ENCODE data around the gene DAG1.
A peak's percentile ranks its signal among the peaks of the same experiment; 100 is the strongest.

The DAG1 gene

GRCh38 chr3:49553692-49554632, 83.9 kb downstream of the DAG1 start, which contains the start of gene BSN:
BSN (plus strand) TSS chr3:49554477; CDS start chr3:49554603, 126 bp downstream.
- DNase-seq (ENCODE audit: low spot score) = peak; percentile 97
- no peak within 1 kb of the TSS for H3K4ac ChIP-seq (ENCODE audit: low read length)
- no peak within 1 kb of the TSS for H2BK12ac ChIP-seq (ENCODE audit: low read length)
- H3K36me3 ChIP-seq (replicated peaks in 1 of 2; ENCODE audit: control insufficient read depth in 2 of 2, insufficient read depth in 2 of 2, low read length in 2 of 2) = no peaks in the 10 kb centered on the region
- peak within 1 kb of the TSS; percentile 85 for H3K9ac ChIP-seq (ENCODE audit: low read depth, low read length, poor library complexity)
- H2BK120ac ChIP-seq (ENCODE audit: low read depth, low read length) = no peak within 1 kb of the TSS
- H3K14ac ChIP-seq (ENCODE audit: low read length) = peak within 1 kb of the TSS; percentile 4
- H4K8ac ChIP-seq (ENCODE audit: low read depth, low read length) = no peak within 1 kb of the TSS
- H4K91ac ChIP-seq (ENCODE audit: low read depth, low read length, poor library complexity) = no peak within 1 kb of the TSS
- H3K4me1 ChIP-seq (ENCODE audit: control insufficient read depth in 2 of 2, insufficient read depth in 1 of 2, low read depth in 1 of 2, low read length in 2 of 2) = peaks cover 6 to 19% of the 10 kb centered on the region in 2 donors
- peak within 1 kb of the TSS; percentile 55 to 84 for H3K4me3 ChIP-seq (ENCODE audit: low read length in 2 of 2)
- peak within 1 kb of the TSS; percentile 59 for H3K27ac ChIP-seq (replicated peaks; ENCODE audit: low read length)
- peak within 1 kb of the TSS; percentile 57 for H2BK15ac ChIP-seq (ENCODE audit: low read length)
- H2AFZ ChIP-seq (ENCODE audit: low read length) = peak within 1 kb of the TSS; percentile 98
- peaks cover 0 to 5% (median 0%) of the 10 kb centered on the region in 3 experiments for H3K27me3 ChIP-seq (ENCODE audit: control insufficient read depth in 3 of 3, insufficient read depth in 3 of 3, low read depth in 1 of 3, low read length in 3 of 3)
- H2BK5ac ChIP-seq (ENCODE audit: low read length) = no peak within 1 kb of the TSS
- peak within 1 kb of the TSS; percentile 78 for H3K18ac ChIP-seq (ENCODE audit: low read length)
- WGBS, 2 donors (ENCODE audit: extremely low coverage in 2 of 2, insufficient read length in 2 of 2, insufficient replicate concordance in 1 of 2) = no CpG with 5 or more reads among the region's 76 CpGs
- H3K9me3 ChIP-seq (replicated peaks in 1 of 2; ENCODE audit: control insufficient read depth in 2 of 2, insufficient read depth in 1 of 2, low read depth in 1 of 2, low read length in 2 of 2) = no peaks in the 10 kb centered on the region
- peak within 1 kb of the TSS; percentile 0 for H3K23ac ChIP-seq (ENCODE audit: low read depth, low read length, poor library complexity)
- no peaks in the 10 kb centered on the region for H3K79me1 ChIP-seq (ENCODE audit: low read depth, low read length)
- H3K4me2 ChIP-seq (ENCODE audit: insufficient read depth, low read length, poor library complexity, severe bottlenecking) = peak within 1 kb of the TSS; percentile 90
- H2AK5ac ChIP-seq (ENCODE audit: low read depth, low read length) = peak within 1 kb of the TSS; percentile 1

- Histone ChIP-seq H3K36me3 (replicated peaks in 1 of 2; ENCODE audit: control insufficient read depth in 2 of 2, insufficient read depth in 2 of 2, low read length in 2 of 2) (no peaks in the 10 kb centered on the region), H3K4me1 (ENCODE audit: control insufficient read depth in 2 of 2, insufficient read depth in 1 of 2, low read depth in 1 of 2, low read length in 2 of 2) (peaks cover 6 to 19% of the 10 kb centered on the region in 2 donors), H2AFZ (ENCODE audit: low read length) (peak overlapping the region; percentile 91), H3K23ac (ENCODE audit: low read depth, low read length, poor library complexity) (peak overlapping the region; percentile 0), H2BK120ac (ENCODE audit: low read depth, low read length) (no peak overlapping the region), H2BK15ac (ENCODE audit: low read length) (no peak overlapping the region), H4K8ac (ENCODE audit: low read depth, low read length) (no peak overlapping the region), H3K4me3 (ENCODE audit: low read length in 2 of 2) (peak overlapping the region; percentile 55 to 77), H3K27me3 (ENCODE audit: control insufficient read depth in 3 of 3, insufficient read depth in 3 of 3, low read depth in 1 of 3, low read length in 3 of 3) (peaks cover 0 to 5% (median 0%) of the 10 kb centered on the region in 3 experiments), H3K4me2 (ENCODE audit: insufficient read depth, low read length, poor library complexity, severe bottlenecking) (peak overlapping the region; percentile 90), H3K4ac (ENCODE audit: low read length) (no peak overlapping the region), H3K9ac (ENCODE audit: low read depth, low read length, poor library complexity) (peak overlapping the region; percentile 46), H3K9me3 (replicated peaks in 1 of 2; ENCODE audit: control insufficient read depth in 2 of 2, insufficient read depth in 1 of 2, low read depth in 1 of 2, low read length in 2 of 2) (no peaks in the 10 kb centered on the region), H4K91ac (ENCODE audit: low read depth, low read length, poor library complexity) (no peak overlapping the region), H3K14ac (ENCODE audit: low read length) (no peak overlapping the region), H2AK5ac (ENCODE audit: low read depth, low read length) (no peak overlapping the region), H3K18ac (ENCODE audit: low read length) (no peak overlapping the region), H2BK12ac (ENCODE audit: low read length) (no peak overlapping the region), H3K27ac (replicated peaks; ENCODE audit: low read length) (no peak overlapping the region), H2BK5ac (ENCODE audit: low read length) (no peak overlapping the region), H3K79me1 (ENCODE audit: low read depth, low read length) (no peaks in the 10 kb centered on the region)
- peak; percentile 79 for DNase-seq (ENCODE audit: low spot score)
- no CpG with 5 or more reads among the region's 66 CpGs for WGBS, 2 donors (ENCODE audit: extremely low coverage in 2 of 2, insufficient read length in 2 of 2, insufficient replicate concordance in 1 of 2)
Observed at GRCh38 chr3:49554633-49555265, 84.7 kb downstream of the DAG1 start.

GRCh38 chr3:49556500-49557275, 86.6 kb downstream of the DAG1 start:
- no peak overlapping the region for H2AK5ac ChIP-seq (ENCODE audit: low read depth, low read length)
- peaks cover 0 to 5% (median 0%) of the 10 kb centered on the region in 3 experiments for H3K27me3 ChIP-seq (ENCODE audit: control insufficient read depth in 3 of 3, insufficient read depth in 3 of 3, low read depth in 1 of 3, low read length in 3 of 3)
- no peaks in the 10 kb centered on the region for H3K9me3 ChIP-seq (replicated peaks in 1 of 2; ENCODE audit: control insufficient read depth in 2 of 2, insufficient read depth in 1 of 2, low read depth in 1 of 2, low read length in 2 of 2)
- H2BK12ac ChIP-seq (ENCODE audit: low read length) = no peak overlapping the region
- H2BK15ac ChIP-seq (ENCODE audit: low read length) = no peak overlapping the region
- H3K23ac ChIP-seq (ENCODE audit: low read depth, low read length, poor library complexity) = peak overlapping the region; percentile 8
- H3K4me1 ChIP-seq (ENCODE audit: control insufficient read depth in 2 of 2, insufficient read depth in 1 of 2, low read depth in 1 of 2, low read length in 2 of 2) = peaks cover 6 to 19% of the 10 kb centered on the region in 2 donors
- no peak overlapping the region for H2BK5ac ChIP-seq (ENCODE audit: low read length)
- no peak overlapping the region for H4K8ac ChIP-seq (ENCODE audit: low read depth, low read length)
- no peak overlapping the region for H3K4me2 ChIP-seq (ENCODE audit: insufficient read depth, low read length, poor library complexity, severe bottlenecking)
- H3K9ac ChIP-seq (ENCODE audit: low read depth, low read length, poor library complexity) = no peak overlapping the region
- no peak overlapping the region for H3K4me3 ChIP-seq (ENCODE audit: low read length in 2 of 2)
- no peaks in the 10 kb centered on the region for H3K36me3 ChIP-seq (replicated peaks in 1 of 2; ENCODE audit: control insufficient read depth in 2 of 2, insufficient read depth in 2 of 2, low read length in 2 of 2)
- H3K14ac ChIP-seq (ENCODE audit: low read length) = no peak overlapping the region
- no peak overlapping the region for H2AFZ ChIP-seq (ENCODE audit: low read length)
- no peak overlapping the region for H4K91ac ChIP-seq (ENCODE audit: low read depth, low read length, poor library complexity)
- WGBS, 2 donors (ENCODE audit: extremely low coverage in 2 of 2, insufficient read length in 2 of 2, insufficient replicate concordance in 1 of 2) = no CpG with 5 or more reads among the region's 3 CpGs
- no peak for DNase-seq (ENCODE audit: low spot score)
- H3K18ac ChIP-seq (ENCODE audit: low read length) = no peak overlapping the region
- no peak overlapping the region for H3K27ac ChIP-seq (replicated peaks; ENCODE audit: low read length)
- H3K79me1 ChIP-seq (ENCODE audit: low read depth, low read length) = no peaks in the 10 kb centered on the region
- no peak overlapping the region for H3K4ac ChIP-seq (ENCODE audit: low read length)
- no peak overlapping the region for H2BK120ac ChIP-seq (ENCODE audit: low read depth, low read length)
